Breast epithelium (tissue), 3 donors: ENCODE measurements around the gene CFD.
"Not testable (repeated sequence)": the region's sequence is repeated elsewhere in the genome, so short reads cannot be mapped to it uniquely, and the experiment has no call there.

ENCODE experiments used
- CTCF ChIP-seq, 3 donors: fragments of 450-650 bp; IDR thresholded peaks; one replicate each; pipeline ENCODE4 v1.5.1; 2016 to 2017; ENCODE audit warnings: antibody characterized with exemption in 3 of 3, mild to moderate bottlenecking in 3 of 3, moderate library complexity in 3 of 3
- POLR2A ChIP-seq: fragments of 450-650 bp; IDR thresholded peaks from one replicate; pipeline ENCODE4 v1.6.1; 2016; ENCODE audit warnings: antibody characterized with exemption, mild to moderate bottlenecking, moderate library complexity
- POLR2AphosphoS5 ChIP-seq, 3 donors: sonication (generic); formaldehyde crosslinking; IDR thresholded peaks; one replicate each; pipeline ENCODE4 v1.6.1; 2017; ENCODE audit warnings: antibody characterized with exemption in 3 of 3

GRCh38 chr19:878751-879561 lies 19.5 kb downstream of the CFD start:
- TF ChIP-seq POLR2A; POLR2AphosphoS5 (IDR thresholded peaks at IDR 0.05); CTCF (IDR thresholded peaks at IDR 0.05): not testable (repeated sequence)
